GM18499 (cell line): ENCODE measurements around the gene GPRIN2.
"Not testable (repeated sequence)": the region's sequence is repeated elsewhere in the genome, so short reads cannot be mapped to it uniquely, and the experiment has no call there.

ENCODE experiments used
- ATAC-seq: cut with Tn5 transposase; IDR thresholded peaks from one replicate; pipeline ENCODE4 v1.9.1; 2021; ENCODE audit warnings: moderate number of reproducible peaks; ENCODE audit not compliant: insufficient read depth, unreplicated experiment

The GPRIN2 gene

DNA sequence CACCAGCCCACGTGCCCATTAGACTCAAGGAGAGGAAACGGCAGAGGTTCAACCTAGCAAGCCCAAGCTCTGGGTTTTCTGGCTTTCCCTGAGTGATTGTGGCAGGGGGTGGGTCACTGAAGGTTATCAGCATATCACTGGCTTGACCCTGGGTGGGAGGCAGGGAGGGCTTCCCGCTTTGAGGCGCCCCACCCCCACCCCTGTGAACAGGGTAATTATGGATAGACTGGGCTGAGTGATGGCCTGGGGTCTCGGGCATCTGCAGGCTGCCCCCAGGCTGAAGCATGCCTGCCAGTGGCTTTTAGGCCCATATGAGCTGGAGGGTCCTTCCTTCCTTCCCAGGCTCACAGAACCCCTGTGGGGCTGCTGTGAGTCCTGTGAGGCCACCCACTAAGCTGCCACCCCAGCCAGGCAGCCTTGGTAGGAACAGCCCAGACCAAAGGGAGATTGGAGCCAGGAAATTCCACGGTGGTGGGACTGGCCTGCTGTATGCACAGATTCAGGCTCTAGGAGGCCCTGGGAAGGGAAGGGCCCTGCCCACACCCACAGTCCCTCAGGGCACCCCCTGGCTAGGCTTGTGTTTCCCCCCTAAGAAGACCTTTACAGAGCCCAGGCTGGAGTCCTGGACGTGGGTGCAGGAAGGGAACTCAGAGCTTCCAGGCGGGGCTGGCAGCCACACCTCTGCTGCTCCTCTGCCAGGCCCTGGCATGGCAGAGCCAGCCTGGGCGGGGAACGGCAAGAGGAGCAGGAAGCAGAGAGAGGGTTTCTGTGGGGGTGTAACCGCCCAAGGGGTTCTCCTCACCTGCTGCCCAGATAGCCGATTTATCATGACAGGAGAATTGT lies 33.1 kb downstream of the GPRIN2 start:
- ATAC-seq: no peak

DNA sequence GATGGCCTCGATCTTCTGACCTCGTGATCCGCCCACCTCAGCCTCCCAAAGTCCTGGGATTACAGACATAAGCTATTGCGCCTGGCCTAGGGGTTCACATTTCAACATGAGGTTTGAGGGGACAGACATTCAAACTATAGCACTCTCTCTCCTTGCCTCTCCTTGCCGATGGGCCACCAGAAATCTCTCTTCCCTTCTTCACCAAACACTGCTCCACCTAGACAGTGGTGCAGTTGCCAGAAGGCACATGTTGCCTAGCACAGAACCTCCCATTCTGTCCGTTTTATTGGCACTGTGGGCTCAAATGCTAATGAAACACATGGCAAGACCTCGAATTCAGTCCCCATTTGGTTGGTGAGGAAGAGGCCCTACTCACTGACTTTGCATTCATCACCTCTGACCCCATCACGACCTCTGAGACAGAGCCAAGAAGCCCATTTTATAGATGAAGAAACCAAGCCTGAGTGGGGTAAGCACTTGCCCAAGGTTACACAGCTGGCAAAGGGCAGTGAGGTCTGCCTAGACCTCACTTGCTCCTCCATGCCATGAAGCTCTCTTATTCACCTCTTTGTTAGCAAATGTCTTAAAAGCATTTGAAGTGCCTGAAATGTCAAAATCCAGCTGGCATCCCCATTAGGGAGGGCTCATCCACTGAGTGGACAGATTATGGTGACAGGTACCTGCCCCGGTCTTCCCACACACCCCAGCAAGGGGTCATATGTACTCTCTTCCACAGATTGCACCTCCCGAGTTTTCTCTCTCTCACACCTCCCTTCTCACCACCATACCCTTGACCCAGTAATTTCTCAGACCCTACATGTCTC lies 34.0 kb downstream of the GPRIN2 start:
- ATAC-seq: no peak

DNA sequence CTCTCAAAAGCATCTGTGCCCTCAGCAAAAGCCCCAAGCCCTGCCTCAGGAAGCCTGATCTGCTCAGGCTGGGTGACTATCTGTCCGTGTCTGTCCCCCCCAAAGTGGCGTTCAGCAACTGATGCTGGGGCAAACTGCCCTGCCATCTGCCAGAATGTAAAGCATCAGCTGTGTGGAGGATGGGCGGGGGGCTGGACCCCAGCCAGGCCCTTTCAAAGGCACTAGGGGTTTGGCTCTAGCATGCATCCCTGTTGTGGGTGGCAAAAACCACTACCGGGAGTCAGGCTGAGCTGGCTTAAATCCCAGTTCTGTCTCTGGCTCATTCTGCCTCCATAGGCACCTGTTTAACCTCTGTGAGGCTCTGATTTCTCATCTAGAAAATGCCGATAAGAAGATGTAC lies 35.5 kb downstream of the GPRIN2 start:
- ATAC-seq: no peak

DNA sequence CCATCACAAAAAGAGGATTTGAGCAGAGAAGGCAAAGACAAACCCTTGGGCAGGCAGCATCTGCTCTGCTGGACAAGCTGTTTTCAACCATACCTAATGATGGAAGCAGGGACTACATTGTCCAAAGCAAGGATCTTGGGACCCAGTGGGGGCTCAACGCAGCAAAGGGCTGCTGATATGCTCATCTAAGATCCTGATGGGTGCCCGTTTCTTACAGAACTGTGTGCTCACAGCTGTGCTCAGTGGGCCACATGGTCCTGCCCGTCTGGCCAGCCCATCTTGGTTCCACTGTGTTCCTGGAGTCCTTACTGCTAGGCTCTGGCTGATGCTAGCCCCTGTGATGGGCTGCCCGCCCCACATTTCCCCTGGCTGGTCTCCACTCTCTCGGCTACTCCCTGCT lies 36.1 kb downstream of the GPRIN2 start:
- ATAC-seq: no peak

DNA sequence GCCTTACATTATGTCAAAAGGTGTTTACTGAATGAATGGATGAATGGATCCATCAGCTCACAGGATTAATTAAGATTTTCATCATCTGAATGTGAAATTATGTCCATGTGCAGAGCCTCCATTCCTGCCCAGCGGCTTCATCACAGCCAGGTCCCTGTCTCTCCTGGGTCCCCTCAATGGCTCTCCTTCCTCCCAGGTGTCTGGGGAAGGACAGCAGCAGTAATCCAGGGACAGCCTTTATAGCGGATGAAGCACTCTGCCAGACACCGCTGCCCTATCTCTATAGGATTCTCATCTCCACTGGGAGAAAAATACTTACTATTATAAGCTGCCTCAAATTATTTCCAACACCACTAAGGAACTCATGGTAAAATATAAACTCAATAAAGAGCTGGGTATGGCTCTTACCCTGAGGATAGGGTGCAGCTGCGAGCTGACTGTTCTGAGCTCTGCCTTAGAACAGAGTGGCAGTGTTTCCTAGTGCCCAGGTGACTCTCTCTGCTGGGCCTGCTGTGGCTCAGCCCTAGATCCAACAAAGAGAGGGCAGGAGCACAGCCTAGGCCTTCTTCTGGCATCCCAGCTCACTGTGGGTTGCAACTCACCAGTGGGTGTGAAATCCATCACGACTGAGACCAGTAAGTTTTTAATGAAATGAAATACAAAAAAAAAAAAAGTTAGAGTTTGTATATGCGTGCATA lies 38.3 kb downstream of the GPRIN2 start:
- no peak for ATAC-seq

DNA sequence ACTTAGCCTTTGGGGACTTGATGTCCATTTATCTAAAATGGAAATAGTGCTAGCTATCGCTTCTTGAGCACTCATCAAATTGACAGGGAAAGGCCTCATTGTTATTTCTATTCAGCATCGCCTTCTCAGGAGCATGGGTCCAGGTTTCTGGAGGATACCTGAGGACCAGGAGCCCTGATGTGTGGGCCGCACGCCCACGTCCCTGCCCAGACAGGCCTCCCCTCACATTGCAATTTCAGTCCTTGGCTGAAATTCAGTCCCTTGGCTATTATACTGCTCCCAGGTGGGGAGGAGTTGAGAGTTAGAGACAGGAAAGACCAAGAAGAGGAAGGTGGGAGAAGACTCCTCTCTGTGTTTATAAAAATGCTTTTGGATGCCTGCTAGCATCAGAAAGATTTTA lies 38.9 kb downstream of the GPRIN2 start:
- no peak for ATAC-seq

DNA sequence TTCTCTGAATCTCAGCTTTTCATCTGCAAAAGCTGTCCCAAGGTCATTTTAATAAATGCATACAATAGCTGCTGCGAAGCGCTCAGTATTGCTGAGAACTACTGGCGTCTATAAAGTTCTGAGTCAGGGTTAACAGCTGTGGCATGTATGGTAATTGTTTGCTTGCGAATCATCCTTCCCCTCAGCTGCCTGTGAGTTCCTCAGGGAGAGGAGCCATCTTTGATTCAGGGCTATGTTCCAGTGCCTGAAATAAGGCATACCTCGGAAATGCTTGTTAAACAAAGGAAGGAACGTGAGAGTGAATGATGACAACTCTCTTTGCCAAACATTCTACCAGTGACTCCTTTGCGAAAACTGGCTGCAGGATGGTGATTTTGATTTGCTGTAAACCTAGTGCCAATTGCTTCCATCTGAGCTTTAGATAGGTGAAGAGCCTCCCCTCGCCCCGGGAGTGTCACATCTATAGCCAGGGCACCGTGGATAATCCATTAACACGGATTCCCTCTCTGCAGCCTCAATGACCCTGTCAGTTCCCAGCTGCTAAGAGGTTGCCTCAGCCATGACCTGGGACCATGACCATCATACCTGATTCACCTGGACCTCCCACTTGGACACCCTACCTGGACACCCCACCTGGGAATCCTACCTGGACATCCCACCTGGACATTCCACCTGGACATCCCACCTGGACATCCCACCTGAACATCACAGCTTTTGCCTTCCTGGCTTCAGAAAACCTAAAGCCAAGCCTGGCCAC lies 39.6 kb downstream of the GPRIN2 start:
- no peak for ATAC-seq

DNA sequence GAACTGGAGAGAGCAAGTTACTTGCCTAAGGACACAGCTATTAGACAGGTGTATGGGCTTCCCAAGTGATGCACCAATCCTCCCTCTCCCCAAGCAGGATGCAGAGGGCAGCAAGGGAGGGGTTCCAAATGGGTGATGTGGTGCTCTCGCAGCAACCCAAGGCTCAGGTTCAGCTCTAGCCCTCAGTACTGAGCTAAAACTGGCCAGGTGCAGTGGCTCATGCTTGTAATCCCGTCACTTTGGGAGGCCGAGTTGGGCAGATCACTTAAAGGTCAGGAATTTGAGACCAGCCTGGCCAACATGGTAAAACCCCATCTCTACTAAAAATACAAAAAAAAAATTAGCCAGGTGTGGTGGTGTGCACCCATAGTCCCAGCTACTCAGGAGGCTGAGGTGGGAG lies 40.7 kb downstream of the GPRIN2 start:
- ATAC-seq: no peak

DNA sequence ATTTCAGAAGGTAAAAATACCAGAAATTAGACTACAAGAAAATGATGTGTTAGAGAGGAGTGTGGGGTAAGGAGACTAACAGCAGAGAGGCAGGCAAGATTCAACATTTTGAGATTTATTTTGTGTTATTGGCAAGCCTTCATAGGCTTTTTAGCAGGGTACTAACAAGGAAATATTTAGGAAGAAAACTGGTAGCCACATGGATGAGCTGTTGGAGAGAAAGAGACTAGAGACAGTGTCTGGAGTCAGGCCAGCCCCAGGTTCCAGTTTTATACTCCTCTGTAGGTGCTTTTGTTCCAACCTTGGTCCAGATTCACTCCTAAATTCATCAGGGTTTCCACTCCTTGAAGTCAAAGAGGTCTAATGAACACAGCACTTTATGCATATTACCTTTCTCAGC lies 41.1 kb downstream of the GPRIN2 start:
- no peak for ATAC-seq

DNA sequence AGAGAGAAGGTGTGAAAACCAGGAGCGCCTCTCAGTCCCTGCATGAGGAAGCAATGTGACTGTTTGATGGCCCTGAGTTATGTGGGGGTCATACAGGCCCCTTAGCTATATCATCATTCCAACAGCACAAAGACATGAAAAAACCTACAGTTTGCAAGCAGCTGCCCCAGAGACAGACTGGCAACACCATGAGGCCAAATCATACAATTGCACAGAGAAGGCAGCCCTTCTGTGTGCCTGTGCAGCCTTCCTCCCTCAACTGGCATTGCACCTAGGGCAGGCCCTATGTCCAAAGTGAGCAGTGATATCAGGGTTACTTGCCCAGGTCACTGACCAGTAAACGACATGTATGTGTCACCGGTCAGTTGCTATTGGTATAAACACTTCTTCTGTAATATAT lies 41.6 kb downstream of the GPRIN2 start:
- ATAC-seq: no peak

DNA sequence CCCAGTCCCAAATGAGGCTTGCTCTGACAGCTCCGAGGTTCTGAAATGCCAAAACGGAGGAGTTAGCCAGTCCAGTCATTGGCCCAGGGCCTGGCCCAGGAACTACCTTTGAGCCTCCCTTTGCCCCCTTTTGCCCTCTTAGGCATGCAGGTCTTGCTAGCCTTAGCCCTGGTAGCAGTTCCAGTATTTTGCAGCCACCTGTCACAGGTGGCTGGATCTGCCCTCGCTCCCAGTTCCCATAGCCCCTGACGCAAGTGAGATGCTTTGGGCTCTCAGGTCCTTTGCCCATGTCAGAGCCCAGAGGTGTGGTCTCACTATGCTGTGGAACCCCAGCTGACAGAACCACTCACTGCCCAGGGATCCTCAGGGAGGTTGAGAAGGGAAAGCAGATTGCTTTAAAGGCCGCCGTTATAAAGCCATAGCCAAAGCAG lies 42.0 kb downstream of the GPRIN2 start:
- ATAC-seq: no peak

DNA sequence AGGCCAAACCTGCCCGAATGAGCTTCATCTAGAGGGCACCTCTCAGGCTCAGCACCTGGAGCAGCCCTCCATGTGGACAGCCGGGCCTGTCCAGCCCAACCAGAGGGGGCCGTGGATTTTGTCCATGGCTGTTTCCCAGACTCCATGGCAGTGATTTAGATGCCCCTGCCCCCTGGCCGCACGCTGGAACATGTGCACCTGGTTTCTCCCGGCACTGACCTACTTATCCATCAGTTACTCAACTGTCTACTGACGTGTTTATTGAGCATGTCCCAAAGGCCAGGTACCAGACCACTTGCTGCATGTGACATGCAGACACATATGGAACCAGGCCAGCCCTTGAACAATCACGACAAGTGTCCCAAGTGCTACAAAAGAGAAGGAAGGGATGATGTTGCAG lies 43.1 kb downstream of the GPRIN2 start:
- not testable (repeated sequence) for ATAC-seq

DNA sequence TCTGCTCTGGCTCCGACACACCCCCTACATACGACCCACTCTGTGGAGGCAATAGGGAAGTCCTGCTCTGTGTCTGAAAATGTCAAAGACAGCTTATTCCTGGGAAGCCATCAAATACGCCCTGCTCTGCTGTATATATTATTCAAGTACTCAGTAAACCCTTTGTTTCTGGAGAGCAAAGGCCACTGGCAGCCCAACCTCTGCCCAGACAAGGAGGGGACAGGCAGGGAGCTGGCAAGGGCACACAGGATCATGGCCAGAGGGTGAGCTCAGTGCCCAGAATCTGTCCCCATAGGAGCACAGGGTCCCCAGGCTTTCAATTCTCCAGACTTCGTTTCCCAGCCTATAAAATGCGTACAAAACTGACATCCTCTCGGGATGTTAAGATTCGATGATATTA lies 43.7 kb downstream of the GPRIN2 start:
- not testable (repeated sequence) for ATAC-seq

DNA sequence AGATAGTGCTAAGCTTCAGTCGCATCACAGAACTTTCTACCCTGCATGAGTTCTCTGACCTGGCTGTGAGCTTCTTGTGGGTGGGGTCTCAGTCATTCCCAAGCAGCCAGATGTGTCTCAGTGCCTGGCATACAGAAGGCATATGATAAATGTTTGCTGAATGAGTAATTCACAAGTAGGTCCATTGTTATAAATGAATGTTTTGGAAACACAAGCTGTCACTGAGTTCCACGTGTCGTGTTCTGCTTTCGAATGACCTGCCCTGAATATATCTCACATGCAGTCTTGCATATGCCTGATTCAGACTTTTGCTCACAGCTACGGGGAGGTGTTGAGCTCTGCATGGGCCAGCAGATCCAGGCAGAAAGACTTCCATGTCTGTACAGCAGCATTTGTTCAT lies 44.5 kb downstream of the GPRIN2 start:
- ATAC-seq: not testable (repeated sequence)
